Stimulated activated CD8-positive, alpha-beta memory T cell treated with anti-CD3 and anti-CD28 coated beads, Interleukin-12 subunit alpha, Interleukin-12 subunit beta, amount 100 ng/mL, for 4 hours (primary cell): Measurements from ENCODE around the gene PCP4.

ENCODE experiments used
- DNase-seq: peaks from one replicate; pipeline ENCODE4 v3.0.0-alpha.2; 2020; ENCODE audit warnings: low read depth

PCP4 gene

GRCh38 chr21:39867198-39867650 lies at the start of gene PCP4:
Gene PCP4 (plus strand): TSS chr21:39867438. CDS start chr21:39867502, 64 bp downstream.
- DNase-seq, result no peak

DNA sequence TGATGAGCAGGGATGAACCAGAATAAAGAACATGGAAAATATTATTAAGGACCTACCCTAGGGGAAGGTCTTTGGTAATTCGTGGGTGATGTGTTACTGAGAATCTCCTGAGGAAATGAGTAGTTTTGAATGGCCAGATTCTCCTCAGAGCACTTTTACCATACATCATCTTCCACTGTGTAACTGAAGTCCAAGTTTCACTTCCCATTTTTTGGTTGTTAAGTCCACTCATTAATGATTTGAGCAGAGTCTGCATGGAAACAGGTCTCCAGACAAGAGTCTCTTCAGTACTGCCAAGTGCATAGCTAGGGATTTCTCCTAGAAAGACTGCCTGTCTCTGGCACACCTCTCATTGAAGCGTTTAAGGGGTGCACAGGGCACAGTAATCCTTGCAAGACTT lies 48.7 kb upstream of the PCP4 start:
- no peak for DNase-seq

GRCh38 chr21:39822042-39822441 lies 45.2 kb upstream of the PCP4 start:
- DNase-seq, result no peak

DNA sequence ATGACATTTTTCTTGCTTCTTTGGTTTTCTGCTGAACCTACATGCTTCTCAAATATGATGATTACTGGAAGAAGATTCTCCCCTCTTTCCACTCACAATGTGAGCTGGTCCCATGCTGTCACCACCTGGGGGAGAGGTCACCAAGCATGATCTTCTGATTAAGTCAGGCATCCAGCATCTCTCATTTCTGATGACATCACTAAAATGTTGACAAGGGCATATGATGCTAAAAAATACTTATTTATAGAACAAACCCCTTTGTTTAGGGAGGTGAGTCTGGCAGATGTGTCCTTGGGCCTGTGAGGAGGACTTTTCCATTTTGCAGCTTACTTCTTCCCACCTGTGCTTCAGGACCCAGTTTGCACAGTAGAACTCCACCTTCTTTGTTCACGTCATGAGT lies 42.0 kb upstream of the PCP4 start:
- no peak for DNase-seq

GRCh38 chr21:39834543-39834942 lies 32.7 kb upstream of the PCP4 start:
- no peak for DNase-seq

GRCh38 chr21:39837861-39838359 lies 29.3 kb upstream of the PCP4 start:
- no peak for DNase-seq

DNA sequence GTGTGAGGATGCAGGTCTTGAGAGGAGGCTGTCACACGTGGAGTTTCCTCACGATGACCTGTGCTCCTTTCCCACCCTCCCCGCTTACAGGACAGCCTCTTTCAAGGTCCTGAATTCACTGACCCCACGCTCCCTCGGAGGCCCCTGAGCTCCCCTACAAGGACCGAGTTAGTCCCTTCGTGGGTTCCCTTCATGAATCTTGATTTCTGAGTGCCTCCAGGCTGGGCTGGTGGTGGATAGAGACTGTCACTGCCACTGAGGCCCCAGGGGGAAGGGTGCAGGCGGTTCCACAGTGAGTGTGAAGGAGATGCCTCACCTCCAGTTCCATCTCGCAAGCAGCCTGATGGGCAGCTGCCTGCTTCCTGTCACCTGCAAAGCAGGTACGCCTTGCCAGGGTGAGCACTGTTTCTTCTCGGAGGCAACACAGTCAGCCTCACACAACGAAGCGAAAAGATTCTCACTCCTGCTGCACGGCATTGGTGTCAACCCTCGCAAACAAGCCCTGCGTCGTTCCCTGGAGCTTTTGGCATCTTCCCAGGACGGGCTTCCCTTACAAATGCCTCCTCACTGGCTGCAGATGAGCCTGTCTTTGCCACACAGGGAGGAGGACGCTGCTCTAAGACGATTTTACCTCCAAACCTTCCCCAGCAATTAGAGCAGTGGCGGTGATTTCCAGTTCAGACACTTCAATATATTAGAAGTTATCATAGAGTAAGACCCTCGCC lies 26.7 kb upstream of the PCP4 start:
- no peak for DNase-seq

DNA sequence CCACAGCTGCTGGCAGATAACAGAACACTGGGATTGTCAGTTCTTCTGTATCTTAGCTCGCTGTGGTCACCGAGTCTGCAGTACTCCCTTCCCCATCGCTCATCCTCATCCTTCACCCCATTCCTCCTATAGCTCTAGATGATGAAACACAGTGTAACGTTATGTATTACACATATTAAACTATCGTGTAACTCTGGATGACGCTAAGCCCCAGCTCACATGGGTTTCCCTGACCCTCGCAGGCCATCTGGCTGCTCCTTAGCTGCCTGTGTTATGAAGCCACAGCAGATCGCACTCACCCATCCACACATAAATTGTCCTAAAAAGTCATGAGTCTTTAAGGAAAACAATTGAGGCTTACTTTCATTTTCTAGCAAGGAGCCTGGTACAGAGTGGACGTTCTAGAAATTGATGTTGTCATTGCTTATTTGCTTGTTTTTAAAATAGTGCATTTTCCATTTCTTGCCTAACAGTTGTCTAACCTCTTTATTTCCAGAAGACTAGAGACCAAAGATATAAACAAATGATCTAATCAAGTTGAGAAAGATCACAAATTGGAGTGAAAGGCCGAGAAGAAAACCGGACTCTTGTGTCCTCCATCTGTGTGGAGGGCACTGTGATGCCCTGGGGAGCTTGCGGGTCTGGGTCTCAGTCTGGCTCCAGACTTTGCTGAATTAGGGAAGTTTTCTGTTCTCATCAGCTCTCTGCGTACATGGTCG lies 24.3 kb upstream of the PCP4 start:
- no peak for DNase-seq

DNA sequence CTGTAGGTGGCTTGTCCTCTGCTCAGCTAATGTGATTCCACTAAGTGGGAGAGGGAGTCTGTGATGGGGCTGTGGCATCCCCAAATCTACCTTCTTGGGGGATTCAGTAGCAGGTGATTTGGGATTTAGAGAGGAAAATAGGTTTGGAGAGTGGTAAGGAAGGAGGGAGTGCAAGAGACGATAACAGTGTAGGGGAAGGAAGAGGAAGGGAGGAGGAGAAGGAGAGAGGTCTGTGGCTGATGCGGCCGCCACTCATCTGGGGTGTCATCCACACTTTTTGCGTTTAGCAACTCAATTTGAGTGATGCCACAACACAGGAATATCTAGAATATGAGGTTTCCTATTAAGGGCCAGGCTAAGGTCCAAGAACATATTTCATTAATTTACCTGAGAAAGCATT lies 23.8 kb upstream of the PCP4 start:
- DNase-seq, result no peak

DNA sequence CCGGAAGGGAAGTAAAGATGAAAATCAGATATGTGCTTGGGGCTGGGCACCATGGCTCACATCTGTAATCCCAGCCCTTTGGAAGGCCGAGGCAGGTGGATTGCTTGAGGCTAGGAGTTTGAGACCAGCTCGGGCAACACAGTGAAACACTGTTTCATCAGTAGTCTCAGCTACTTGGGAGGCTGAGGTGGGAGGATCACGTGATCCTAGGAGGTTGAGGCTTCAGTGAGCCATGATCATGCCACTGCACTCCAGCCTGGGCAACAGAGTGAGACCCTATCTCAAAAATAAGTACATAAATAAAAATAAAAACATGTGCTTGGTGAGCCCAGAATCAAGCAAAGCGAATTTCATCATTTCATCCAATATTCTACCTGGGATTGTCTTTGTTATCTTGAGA lies 23.3 kb upstream of the PCP4 start:
- no peak for DNase-seq

- no peak for DNase-seq
Observed at GRCh38 chr21:39845571-39846130, 21.6 kb upstream of the PCP4 start.

- DNase-seq, result no peak
Observed at GRCh38 chr21:39847877-39848276, 19.4 kb upstream of the PCP4 start.

- DNase-seq, result no peak
Observed at GRCh38 chr21:39849014-39849655, 18.1 kb upstream of the PCP4 start.

GRCh38 chr21:39850333-39850732 lies 16.9 kb upstream of the PCP4 start:
- no peak for DNase-seq

- DNase-seq, result no peak
Observed at GRCh38 chr21:39851002-39851618, 16.1 kb upstream of the PCP4 start.

- no peak for DNase-seq
Observed at GRCh38 chr21:39852021-39852721, 15.1 kb upstream of the PCP4 start.

GRCh38 chr21:39852726-39853500 lies 14.3 kb upstream of the PCP4 start:
- no peak for DNase-seq

- DNase-seq, result no peak
Observed at GRCh38 chr21:39854572-39854971, 12.7 kb upstream of the PCP4 start.

- DNase-seq, result no peak
Observed at GRCh38 chr21:39855595-39855994, 11.6 kb upstream of the PCP4 start.

GRCh38 chr21:39860600-39860999 lies 6.6 kb upstream of the PCP4 start:
- DNase-seq, result no peak

GRCh38 chr21:39863111-39863510 lies 4.1 kb upstream of the PCP4 start:
- no peak for DNase-seq
